HUES48 (cell line): ENCODE measurements around the gene PLIN4.

Experiments used
- H3K27ac ChIP-seq: one replicate; pipeline ENCODE4 v1.7.0; 2013; ENCODE audit warnings: low read depth, low read length, inconsistent platforms
- H3K27me3 ChIP-seq: 2 replicates; pipeline ENCODE4 v1.6.1; 2013; ENCODE audit warnings: mild to moderate bottlenecking, low read length; ENCODE audit not compliant: control insufficient read depth, insufficient read depth
- H3K36me3 ChIP-seq: 2 replicates; pipeline ENCODE4 v1.6.1; 2013; ENCODE audit warnings: low read length; ENCODE audit not compliant: control insufficient read depth, insufficient read depth
- H3K4me1 ChIP-seq: 2 replicates; pipeline ENCODE4 v1.6.1; 2013; ENCODE audit warnings: mild to moderate bottlenecking, low read length; ENCODE audit not compliant: control insufficient read depth, insufficient read depth
- H3K4me3 ChIP-seq: 2 replicates; pipeline ENCODE4 v1.5.1; 2013; ENCODE audit warnings: mild to moderate bottlenecking, low read depth, low read length
- H3K9ac ChIP-seq: 2 replicates; pipeline ENCODE4 v1.6.1; 2013; ENCODE audit warnings: mild to moderate bottlenecking, low read depth, low read length, moderate library complexity
- H3K9me3 ChIP-seq: 2 replicates; pipeline ENCODE4 v1.6.1; 2013; ENCODE audit warnings: low read length; ENCODE audit not compliant: control insufficient read depth, insufficient read depth

PLIN4 gene

DNA sequence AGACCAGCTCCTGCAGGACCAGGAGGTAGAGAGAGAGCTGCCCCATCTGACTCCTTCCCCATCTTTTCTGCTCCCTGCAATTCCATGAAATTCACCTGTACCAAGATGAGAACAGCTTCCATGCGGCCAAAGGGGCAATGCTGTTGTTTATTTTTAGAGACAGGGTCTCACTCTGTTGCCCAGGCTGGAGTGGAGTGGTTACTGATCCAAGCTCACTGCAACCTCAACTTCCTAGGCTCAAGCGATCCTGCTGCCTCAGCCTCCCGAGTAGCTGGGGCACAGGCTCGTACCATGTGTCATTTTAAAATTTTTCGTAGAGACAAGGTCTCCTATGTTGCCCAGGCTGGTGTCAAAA lies 3.6 kb upstream of the PLIN4 start:
- Histone ChIP-seq H3K27me3 (peaks cover 14% of the 10 kb centered on the region), H3K4me1 (no peaks in the 10 kb centered on the region), H3K27ac (no peak overlapping the region), H3K9me3 (no peaks in the 10 kb centered on the region), H3K36me3 (no peaks in the 10 kb centered on the region), H3K9ac (no peak overlapping the region), H3K4me3 (no peak overlapping the region)

DNA sequence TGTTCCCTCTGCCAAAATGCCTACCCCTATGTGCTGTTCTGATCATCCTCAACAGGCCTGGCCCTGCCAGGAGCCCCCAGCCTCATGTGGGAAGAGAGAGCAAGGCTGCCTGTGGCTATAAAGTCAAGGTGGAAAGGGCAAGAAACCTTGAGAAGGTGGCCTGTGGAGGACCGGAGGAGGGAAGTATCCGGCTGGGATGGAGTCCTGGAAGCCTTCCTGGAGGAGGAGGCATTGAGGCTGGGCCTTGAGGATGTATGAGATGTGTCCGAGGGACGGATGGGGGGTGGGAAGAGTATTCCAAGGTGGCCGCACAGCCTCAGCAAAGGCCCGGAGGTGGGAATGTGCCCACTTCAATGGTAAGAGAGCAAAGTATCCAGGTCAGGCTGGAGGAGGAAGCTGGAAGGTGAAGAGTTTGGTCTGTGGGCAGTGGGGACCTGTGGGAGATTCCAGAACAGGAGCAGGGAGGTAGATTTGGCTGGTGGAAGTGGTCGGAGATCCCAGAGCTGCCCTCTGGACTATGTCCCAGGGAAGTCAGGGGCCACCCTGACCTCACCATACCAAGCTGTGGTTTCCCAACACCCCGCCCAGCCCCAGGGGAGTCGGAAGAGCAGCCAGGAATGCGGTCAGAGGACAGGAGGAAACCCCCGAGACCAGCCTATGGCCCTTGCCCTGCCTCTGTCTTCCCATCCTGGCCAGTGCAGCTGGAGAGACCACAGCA lies 3.0 kb upstream of the PLIN4 start:
- Histone ChIP-seq H3K9me3 (no peaks in the 10 kb centered on the region), H3K9ac (no peak overlapping the region), H3K27me3 (peaks cover 14% of the 10 kb centered on the region), H3K27ac (no peak overlapping the region), H3K4me1 (no peaks in the 10 kb centered on the region), H3K4me3 (no peak overlapping the region), H3K36me3 (no peaks in the 10 kb centered on the region)

DNA sequence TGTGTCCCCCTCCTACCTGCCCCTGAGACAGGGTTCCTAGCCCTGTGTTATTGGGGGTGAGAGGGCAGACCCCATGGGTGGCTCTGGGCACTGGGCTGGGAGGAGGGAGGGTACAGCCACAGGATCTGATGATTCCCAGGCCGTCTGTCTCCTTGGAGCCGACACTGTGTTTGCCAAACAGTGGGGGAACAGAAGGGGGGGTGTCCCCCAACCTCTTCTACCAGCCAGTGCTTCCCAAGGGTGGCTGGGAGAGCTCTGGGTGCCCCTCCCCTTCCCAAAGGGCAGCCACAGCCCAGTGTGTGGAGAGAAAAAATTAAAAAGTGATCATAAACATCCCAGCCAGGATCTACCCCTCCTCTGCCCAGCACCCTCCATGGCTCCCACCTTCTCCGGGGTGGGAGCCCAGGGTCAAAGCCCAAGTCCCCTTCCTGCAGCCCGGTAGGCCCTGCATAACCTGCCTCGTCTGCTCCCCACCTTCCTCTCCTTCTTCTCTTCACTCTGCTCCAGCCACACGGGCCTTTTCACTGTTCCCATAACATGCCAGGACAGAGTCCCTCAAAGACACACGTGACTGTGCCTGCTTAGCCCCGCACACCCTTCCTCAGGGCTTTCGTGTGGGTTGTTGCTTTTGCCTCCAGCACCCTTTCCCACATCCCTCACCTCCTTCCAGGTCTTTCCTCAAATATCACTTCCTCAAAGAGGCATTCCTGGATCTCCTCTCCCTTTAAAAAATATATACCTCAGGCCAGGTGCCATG lies 1.4 kb upstream of the PLIN4 start:
- no peak overlapping the region for H3K27ac ChIP-seq

DNA sequence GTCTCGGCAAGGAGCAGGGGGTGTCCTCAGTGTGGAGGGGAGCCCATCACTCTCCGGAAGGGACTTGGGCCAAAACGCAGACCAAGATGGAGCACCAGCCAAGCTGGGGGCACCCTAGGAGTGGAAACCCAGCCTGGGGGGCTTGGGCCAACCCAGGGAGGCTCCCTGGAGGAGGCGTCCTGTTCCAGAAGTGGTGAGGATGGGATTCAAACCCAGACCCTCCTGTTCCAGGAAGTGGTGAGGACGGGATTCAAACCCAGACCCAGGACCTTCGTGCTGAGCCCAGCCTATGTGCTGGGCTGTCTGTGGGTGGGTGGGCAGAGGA lies 848 bp upstream of the PLIN4 start:
- H3K9ac ChIP-seq, result no peak overlapping the region
- H3K4me3 ChIP-seq, result no peak overlapping the region
- no peak overlapping the region for H3K27ac ChIP-seq
- peaks cover 15% of the 10 kb centered on the region for H3K27me3 ChIP-seq
- no peaks in the 10 kb centered on the region for H3K4me1 ChIP-seq
- no peaks in the 10 kb centered on the region for H3K36me3 ChIP-seq
- H3K9me3 ChIP-seq, result no peaks in the 10 kb centered on the region

More for the DNA sequence above, 1.4 kb upstream of the PLIN4 start:
- Histone ChIP-seq H3K4me3 (no peak overlapping the region), H3K36me3 (no peaks in the 10 kb centered on the region), H3K27me3 (peaks cover 14% of the 10 kb centered on the region), H3K4me1 (no peaks in the 10 kb centered on the region), H3K9me3 (no peaks in the 10 kb centered on the region), H3K9ac (no peak overlapping the region)

DNA sequence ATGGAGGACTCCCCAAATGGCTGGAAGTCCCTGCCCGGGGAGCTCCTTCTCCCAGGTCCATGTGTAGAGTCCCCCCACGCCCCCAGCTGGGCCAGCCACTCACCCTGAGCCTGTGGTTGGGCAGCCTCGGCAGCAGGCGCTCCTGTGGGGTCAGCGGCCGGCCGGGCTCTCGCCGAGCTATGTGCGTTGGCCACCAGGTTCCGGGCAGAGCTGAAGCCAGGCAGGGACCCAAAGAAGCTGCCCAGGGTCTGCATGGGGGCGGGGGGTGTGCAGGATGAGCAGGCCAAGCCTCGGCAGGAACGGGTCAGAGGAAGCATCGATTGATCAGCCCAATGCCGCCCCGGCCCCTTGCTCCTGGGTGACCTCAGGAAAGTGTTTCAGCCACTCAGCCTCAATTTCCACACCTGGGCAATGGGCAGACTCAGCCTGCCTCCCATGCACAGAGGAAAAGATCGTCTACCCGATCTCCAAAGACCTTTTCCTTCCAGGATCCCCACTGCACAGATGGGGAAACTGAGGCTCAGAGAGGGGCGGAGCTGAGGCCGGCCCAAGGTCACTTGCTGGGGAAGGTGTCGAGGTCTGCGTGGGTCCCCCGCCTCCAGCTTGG lies 732 bp downstream of the PLIN4 start:
- Histone ChIP-seq H3K27me3 (peaks cover 30% of the 10 kb centered on the region), H3K9me3 (no peaks in the 10 kb centered on the region), H3K36me3 (no peaks in the 10 kb centered on the region), H3K27ac (no peak overlapping the region), H3K4me1 (no peaks in the 10 kb centered on the region), H3K4me3 (no peak overlapping the region), H3K9ac (no peak overlapping the region)

DNA sequence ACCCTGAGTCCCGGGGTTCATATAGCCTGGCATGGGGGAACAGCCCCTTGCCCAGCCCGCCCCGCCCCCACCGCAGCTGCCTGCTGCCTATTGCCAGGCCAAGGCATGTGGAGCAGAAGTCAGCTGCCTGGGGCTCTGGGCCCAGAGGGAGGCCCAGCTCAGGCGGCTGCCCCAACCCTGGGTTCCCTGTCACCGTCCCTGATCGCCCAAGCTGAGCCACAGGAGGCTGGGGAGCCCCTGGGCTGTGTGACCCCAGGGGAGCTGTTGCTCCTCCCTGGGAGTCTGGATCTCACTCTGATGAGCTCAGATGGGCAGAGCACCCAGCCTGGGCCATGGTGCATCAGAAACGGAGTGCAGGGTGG lies 1.4 kb downstream of the PLIN4 start:
- H3K9me3 ChIP-seq, result no peaks in the 10 kb centered on the region
- peaks cover 37% of the 10 kb centered on the region for H3K27me3 ChIP-seq
- no peaks in the 10 kb centered on the region for H3K36me3 ChIP-seq
- no peak overlapping the region for H3K4me3 ChIP-seq
- H3K9ac ChIP-seq, result no peak overlapping the region
- H3K4me1 ChIP-seq, result no peaks in the 10 kb centered on the region
- no peak overlapping the region for H3K27ac ChIP-seq

DNA sequence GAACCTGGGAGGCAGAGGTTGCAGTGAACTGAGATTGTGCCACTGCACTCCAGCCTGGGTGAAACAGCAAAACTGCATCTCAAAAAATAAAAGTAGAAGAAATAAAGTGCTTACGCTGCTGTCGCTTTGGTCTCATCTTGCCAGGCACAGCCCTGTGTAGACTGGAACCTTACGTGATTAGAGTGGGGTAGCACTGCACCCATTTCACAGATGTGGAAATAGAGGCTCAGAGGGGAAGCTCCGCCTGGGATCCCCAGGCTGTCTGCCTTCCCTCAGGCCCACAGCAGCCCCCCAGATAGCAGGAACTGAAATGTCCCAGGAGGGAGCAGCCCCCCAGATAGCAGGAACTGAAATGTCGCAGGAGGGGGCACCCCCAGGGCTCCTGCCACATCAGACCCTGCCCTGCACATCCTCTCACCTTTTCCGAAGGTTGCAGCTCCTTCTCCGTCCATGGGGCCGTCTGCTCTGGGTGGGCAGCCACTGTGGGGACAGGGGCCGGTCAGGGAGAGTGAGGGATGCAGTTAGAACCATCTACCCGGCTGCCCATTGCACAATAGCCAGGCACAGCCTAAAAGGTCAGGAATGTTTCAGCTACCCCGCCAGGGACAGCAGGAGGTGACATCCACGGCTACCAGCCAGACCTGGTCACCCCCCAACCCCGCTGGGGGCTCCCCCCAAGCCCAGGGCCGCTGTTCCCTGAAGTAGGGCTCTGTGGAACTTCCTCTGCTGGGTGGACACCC lies 1.9 kb downstream of the PLIN4 start:
- no peaks in the 10 kb centered on the region for H3K9me3 ChIP-seq
- no peaks in the 10 kb centered on the region for H3K4me1 ChIP-seq
- H3K9ac ChIP-seq, result no peak overlapping the region
- no peak overlapping the region for H3K27ac ChIP-seq
- H3K27me3 ChIP-seq, result peaks cover 41% of the 10 kb centered on the region
- no peaks in the 10 kb centered on the region for H3K36me3 ChIP-seq
- H3K4me3 ChIP-seq, result no peak overlapping the region

DNA sequence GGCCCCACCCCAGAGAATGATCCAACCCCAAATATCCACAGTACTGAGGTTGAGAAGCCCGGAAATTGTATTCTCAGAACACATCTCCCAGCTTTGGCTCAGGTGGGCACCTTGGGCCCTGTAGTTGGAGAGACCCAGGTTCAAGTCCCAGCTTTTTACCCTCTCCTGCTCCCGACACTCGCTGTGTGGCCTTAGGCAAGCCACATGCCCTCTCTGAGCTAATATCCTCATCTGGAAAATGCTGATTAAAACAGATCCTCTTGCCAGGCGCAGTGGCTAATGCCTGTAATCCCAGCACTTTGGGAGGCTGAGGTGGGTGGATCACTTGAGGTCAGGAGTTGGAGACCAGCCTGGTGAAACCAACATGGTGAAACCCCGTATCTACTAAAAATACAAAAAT lies 2.6 kb downstream of the PLIN4 start:
- Histone ChIP-seq H3K27me3 (peaks cover 43% of the 10 kb centered on the region), H3K9me3 (no peaks in the 10 kb centered on the region), H3K4me3 (no peak overlapping the region), H3K4me1 (no peaks in the 10 kb centered on the region), H3K36me3 (no peaks in the 10 kb centered on the region), H3K9ac (no peak overlapping the region), H3K27ac (no peak overlapping the region)

DNA sequence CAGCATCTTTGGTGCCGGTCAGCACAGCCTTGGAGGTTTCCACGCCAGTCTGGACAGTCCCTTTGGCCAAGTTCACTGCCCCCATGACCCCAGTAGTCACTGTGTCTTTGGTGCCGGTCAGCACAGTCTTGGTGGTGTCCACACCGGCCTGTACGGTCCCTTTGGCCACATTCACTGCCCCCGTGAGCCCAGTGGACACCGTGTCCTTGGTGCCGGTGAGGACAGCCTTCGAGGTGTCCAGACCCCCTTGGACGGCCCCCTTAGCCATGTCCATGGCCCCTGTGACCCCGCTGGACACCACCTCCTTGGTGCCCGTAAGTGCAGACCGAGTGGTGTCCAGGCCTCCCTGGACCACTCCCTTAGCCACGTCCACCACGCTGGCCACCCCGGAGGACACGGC lies 5.0 kb downstream of the PLIN4 start:
- Histone ChIP-seq H3K36me3 (no peaks in the 10 kb centered on the region), H3K27me3 (peaks cover 47% of the 10 kb centered on the region), H3K27ac (no peak overlapping the region), H3K9me3 (no peaks in the 10 kb centered on the region), H3K9ac (no peak overlapping the region), H3K4me3 (no peak overlapping the region), H3K4me1 (no peaks in the 10 kb centered on the region)

DNA sequence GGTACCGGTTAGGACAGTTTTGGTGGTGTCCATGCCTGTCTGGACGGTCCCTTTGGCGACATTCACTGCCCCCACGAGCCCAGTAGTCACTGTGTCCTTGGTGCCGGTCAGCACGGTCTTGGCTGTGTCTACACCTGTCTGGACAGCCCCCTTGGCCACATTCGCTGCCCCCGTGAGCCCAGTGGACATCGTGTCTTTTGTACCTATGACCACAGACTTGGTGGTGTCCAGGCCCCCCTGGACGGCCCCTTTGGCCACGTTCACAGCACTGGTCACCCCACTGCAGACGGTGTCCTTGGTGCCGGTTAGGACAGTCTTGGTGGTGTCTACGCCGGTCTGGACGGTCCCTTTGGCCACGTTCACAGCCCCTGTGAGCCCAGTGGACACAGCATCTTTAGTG lies 6.2 kb downstream of the PLIN4 start:
- H3K4me1 ChIP-seq, result no peaks in the 10 kb centered on the region
- peaks cover 45% of the 10 kb centered on the region for H3K27me3 ChIP-seq
- H3K9ac ChIP-seq, result no peak overlapping the region

More for the DNA sequence above, 6.2 kb downstream of the PLIN4 start:
- no peaks in the 10 kb centered on the region for H3K36me3 ChIP-seq
- no peak overlapping the region for H3K27ac ChIP-seq
- H3K9me3 ChIP-seq, result no peaks in the 10 kb centered on the region
- no peak overlapping the region for H3K4me3 ChIP-seq
